Measurements from ENCODE around the gene TTC13.

GRCh38 chr1:230975636-230976035, 3.0 kb downstream of the TTC13 start:
- TF ChIP-seq NR3C1 (CRISPR knock-in tag; conservative IDR thresholded peaks at IDR 0.05; ENCODE audit: low read depth) (no peak), CTCF (IDR thresholded peaks at IDR 0.05) (no peak), ZNF232 (CRISPR knock-in tag; IDR thresholded peaks at IDR 0.05) (no peak), CBFB (CRISPR knock-in tag; IDR thresholded peaks at IDR 0.05; ENCODE audit: low read depth) (no peak), SP1 (CRISPR knock-in tag; conservative IDR thresholded peaks at IDR 0.05) (no peak), ATF3 (CRISPR knock-in tag; conservative IDR thresholded peaks at IDR 0.05) (no peak), USF1 (CRISPR knock-in tag; IDR thresholded peaks at IDR 0.05) (no peak), GRHL2 (CRISPR knock-in tag; IDR thresholded peaks at IDR 0.05; ENCODE audit: insufficient replicate concordance, severe bottlenecking) (no peak), ESRRA (CRISPR knock-in tag; IDR thresholded peaks at IDR 0.05; ENCODE audit: borderline replicate concordance) (no peak), TEAD4 (CRISPR knock-in tag; IDR thresholded peaks at IDR 0.05) (no peak), JAZF1 (CRISPR knock-in tag; IDR thresholded peaks at IDR 0.05) (no peak), USF2 (CRISPR knock-in tag; IDR thresholded peaks at IDR 0.05) (no peak), NFYB (CRISPR knock-in tag; conservative IDR thresholded peaks at IDR 0.05; ENCODE audit: low read depth) (no peak)
